CD4-positive, alpha-beta T cell treated with Interleukin-6 at 100 ng/mL for 8 hours (primary cell): ENCODE measurements around the gene MPRIP.

Experiments
- DNase-seq: peaks from one replicate; pipeline ENCODE4 v3.0.0-alpha.2; 2020; ENCODE audit warnings: mixed read lengths, low spot score

MPRIP gene

DNA sequence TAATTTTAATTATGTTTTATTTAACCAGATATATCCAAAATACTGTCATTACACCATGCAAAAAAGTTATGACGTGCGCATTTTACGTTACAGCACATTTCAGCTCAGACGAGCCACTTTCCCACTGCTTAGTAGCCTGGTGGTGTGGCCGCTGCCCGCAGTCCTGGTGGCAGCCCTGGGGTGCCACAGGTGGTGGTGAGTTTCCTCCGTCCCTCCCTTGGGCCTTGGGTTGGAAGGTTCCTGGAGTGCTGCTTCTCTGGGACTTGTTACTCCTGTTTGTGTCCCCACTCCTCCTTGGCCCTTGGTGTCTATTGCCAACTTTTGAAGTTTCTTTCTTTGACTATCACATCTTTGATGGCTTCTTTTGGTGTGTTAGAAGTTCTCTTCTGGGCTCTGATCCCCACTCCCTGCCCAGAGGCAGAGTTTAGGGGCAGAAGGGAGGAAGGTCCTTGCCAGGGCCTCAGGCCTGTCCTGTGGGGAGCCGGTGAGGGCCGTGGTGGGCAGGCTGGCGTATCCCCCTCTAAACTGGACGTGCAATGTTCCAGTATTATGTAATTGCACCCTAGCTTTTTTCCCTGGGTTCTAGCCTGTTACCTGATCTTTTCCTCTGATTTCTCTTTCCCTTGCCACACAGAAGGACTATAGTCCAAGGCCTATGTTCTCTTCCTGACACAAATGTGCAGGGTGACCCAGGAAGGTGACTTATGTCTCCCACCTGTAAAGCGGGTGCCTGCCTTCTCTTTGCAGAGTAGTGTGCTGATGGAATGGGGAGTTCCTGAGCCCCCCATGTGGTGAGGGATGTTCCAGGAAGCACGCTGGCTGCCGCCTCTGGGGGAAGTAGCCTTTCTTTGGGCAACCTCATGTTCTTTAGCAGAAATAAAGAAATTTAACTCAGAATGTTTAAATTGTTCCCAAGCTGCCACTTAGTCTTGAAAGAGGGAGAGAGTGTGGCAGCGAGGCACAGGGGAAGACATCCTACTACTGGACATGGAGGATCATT is 8.4 kb downstream of the MPRIP start:
- no peak for DNase-seq

DNA sequence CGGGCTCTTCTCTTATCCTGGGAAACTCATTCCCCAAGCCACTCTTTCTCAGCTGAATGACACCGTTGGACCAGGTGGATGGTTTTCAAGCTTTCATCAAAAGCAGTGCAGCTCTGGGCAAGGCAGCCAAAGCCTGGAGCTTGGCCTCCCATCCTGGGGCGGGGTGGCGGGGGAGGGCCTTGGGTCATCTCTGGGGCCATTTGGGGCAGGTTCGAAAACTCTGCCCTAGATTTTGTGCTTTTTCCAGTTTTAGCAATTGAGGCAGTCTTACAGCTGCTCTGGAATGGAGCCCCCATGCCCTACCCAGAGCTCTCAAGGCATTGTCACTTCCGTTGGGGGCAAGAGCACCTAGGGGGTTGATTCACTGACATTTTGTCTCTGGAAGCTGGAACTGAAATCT is 9.1 kb downstream of the MPRIP start:
- DNase-seq, result no peak

DNA sequence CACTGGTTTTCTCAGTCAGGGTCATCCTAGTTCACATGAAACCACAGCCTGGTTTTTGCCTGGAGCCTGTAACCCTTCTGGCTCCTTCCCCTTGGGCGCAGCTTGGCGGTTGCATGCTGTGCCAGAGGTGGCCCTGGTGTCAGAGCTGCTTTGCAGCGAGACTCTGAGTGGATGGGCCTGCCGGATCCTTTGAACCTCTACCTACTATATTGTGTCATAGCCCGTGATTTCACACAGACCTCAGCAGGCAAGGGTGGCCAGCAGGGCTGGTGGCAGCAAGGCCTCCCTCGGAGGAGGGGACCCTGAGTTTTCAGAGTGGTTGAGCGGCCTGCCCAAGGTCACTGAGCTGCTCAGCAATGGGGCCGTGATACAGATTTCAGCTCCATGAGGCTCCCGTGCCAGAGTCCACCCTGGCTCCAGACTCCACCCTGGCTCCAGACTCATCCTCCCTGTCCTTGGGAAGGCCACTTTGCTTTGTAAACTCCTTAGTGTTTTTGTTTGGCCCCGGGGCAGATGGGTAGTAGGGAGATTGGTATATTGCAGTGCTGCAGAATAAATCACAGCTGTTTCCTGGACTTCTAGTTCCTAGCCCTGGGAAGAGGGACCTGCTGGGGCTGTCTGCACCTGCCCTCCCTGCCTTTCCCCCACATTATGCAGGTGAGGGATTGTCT is 9.7 kb downstream of the MPRIP start:
- DNase-seq, result no peak

DNA sequence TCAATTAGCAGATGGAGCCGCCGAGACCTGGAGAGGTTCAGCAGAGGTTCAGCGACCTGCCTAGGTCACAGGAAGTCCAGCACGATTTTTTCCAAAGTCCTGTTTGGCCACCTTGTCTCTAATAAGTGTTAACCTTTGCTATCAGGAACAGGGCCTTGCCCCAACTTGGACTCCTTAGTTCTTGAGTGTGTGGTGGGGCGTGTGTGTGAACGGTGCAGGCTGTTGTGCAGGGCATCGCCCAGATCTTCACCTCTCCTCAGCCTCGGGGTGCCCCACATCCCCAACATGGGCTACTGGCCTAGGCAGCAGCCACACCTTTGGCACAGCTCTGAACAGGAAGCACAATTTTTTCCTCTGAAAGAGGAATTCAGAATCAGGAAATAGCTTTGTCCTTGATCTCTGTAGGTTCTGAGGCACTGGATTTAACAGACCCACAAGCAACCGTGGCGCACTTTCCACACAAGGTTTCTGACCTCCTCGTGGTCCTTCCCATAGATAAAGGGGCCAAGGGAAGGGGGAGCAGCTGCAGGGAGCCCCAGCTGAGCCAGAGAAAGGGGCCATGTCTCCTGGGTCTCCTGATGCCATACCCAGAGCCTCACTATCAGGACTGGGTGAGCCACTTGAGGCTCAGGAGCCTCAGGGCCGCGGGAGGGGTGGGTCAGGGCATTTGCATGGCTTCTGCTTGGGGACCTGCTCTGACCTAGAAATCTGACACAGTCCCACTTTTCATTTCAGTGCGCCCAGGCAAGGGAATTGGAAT is 10.4 kb downstream of the MPRIP start:
- no peak for DNase-seq

DNA sequence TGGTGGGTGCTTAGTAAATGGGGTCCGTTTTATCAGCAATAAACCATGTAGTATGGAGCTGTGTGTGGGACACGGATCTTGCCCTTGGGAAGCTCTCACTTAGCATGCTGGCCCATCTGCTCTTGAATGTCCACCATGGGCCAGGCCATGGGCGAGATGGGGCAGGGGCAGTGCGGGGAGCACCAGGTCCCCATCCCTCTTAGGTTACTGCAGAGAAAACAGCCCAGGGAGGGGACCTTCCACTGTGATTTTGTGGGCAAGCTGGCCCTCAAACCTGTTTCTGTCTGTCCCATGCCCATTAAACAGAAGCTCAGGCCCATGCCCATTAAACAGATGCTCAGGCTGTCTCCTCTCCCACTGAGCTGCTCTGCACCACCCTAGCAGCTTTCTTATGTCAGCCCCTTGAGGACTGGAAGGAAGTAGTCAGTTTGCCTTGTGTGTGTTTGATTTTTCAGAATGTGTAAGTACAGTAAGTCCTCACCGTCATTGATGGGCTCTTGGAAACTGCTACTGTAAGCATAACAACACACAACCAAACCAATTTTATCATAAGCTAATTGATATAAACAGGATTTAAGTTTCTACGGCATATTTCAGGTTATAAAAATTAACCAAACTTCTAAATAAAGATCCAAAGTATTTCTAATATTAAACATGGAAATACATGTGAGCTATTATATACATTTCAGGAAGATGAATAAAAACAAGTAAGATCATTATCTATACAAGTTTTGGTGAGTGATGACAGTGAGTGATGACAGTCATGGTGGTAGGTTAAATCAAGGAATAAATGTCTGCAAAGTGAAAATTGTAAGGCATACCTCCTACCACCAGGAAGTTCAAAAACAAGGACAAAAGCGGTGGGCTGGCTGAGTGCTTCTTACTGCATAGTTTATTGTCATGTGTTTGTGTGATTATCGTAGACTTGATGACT is 11.5 kb downstream of the MPRIP start:
- DNase-seq, result no peak

DNA sequence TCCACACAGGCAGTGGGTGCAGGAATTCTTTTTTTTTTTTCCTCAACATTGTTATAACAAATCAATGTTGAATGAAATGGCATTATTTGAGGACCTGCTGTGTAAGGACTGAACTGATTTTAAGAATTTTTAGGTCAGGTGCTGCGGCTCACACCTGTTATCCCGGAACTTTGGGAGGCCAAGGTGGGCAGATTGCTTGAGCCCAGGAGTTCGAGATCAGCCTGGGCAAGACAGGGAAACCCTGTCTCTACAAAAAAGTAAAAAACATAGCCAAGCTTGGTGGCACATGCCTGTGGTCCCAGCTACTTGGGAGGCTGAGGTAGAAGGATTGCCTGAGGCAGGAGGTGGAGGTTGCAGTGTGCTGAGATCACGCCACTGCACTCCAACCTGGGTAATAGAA is 12.4 kb downstream of the MPRIP start:
- DNase-seq, result no peak

DNA sequence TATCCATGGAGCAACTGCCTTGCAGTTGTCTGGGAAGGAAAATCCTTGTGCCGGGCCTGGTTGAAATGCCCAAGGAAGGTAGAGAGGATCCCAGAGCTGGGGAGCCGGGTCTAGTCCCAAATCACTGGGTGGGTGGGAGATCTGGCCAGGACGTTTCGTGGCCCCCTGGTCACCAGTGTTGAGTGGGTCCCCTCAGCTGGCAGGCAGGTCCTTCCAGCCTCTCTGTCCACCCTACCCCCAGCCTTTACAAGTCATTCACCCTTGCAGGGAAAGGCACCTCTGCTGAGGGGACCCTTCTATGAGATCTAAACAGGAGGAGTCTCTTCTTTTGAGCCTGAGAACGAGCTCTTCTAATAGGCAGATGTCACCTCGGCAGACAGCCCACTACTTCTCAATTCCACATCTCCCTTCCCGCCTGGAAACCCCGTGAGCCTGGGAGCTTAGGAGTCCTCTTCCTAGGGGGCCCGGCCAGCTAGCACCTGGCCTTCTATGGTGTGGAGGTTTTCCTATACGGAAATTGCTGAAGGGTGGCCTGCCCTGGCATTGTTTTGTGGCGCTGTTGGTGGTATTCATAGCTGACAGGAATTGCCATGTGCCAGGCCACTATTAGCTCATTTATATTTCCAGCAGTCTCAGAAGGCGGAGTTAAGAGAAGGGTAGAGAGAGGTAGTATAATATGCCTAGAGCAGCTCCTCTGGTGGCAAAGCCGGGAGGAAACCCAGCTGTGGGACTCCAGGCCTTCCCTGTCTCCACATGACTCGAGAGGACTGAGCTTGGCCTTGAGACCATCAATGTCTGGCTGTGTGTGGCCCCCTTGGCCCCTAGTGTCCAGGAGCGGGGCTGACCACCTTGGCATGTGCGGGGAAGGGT is 13.3 kb downstream of the MPRIP start:
- no peak for DNase-seq

DNA sequence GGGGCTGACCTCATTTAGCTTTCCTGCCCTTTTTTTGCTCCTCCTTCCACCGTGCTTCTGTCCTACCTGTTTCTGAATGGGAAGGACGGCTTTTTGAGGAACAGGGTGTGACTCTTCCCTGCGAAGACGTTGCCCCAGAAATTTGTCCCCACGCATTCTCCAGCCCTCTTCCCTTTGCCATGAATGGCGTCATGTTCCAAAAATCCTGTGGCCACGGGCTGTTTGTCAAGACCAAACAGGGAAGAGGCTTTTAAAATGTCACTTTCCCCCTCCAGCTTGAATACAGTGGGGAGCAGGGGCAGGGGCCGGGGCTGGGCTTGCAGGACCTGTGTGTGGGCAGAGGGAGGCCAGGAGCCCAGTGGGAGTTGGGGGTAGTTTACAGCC is 13.9 kb downstream of the MPRIP start:
- DNase-seq, result no peak

DNA sequence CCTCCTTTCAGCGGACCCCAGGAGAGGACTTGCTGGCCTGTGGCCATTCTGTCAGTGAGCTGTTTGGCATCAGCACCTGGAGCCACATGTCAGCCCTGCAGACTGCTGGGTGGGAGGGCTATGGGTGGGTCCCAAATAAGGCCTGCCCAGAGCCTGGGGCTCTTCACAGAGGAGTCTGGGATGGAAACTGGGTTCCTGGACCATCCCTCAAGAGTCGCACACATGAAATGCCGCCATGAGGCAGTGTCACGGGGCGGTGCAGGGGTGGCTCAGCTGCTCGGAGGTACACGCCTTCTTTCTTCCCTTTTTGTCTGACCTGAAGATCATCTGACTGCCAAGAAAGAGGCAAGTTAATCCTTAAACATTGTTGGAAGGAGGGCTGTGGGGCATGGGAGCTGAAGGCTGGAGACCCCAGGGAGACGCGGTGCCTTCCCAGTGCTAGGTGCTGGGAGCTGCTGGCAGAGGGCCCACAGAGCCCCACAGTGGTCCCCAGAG is 14.8 kb downstream of the MPRIP start:
- DNase-seq, result no peak

DNA sequence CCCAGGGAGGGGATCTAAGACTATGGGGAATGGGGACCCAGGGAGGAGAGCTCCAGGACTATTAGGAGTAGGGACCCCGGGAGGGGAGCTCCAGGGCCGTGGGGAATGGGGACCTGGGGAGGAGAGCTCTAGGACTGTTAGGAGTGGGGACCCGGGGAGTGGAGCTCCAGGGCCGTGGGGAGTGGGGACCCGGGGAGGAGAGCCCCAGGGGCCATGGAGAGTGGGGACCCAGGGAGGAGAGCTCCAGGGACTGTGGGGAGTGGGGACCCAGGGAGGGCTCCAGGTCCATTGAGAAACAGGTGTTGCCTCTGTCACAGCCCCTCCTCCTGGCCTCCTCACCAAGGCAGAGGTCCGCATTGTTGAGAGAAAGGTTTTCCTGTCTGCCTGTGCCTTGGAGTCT is 16.0 kb downstream of the MPRIP start:
- no peak for DNase-seq

DNA sequence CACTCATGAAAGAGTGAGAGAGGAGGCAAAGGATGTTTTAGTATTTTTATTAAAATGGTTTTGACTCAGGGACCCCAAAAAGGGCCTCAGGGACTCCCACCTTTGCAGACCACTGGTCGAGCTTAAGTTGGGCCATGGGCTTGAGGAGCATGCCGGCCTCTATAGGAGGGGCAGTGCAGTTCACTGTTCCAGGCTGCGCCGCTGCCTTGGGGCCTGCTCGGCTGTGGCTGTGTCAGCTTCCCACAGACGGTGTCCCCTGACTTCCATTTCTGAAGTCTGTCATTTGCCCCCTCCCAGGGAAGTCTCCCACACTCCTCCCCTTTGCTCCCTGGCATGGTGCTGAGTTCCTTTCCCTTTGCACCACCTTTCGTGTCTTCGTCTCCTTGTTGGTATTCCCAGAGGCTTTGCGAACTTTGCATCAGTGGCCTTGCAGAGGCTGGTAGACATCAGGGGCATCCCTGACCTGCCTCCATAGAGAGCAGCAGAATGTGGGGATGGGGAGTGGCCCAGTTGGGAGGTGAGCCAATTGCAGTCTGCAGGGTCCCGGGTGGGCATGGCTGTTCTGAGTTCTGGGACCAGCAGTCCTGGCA is 17.1 kb downstream of the MPRIP start:
- no peak for DNase-seq

DNA sequence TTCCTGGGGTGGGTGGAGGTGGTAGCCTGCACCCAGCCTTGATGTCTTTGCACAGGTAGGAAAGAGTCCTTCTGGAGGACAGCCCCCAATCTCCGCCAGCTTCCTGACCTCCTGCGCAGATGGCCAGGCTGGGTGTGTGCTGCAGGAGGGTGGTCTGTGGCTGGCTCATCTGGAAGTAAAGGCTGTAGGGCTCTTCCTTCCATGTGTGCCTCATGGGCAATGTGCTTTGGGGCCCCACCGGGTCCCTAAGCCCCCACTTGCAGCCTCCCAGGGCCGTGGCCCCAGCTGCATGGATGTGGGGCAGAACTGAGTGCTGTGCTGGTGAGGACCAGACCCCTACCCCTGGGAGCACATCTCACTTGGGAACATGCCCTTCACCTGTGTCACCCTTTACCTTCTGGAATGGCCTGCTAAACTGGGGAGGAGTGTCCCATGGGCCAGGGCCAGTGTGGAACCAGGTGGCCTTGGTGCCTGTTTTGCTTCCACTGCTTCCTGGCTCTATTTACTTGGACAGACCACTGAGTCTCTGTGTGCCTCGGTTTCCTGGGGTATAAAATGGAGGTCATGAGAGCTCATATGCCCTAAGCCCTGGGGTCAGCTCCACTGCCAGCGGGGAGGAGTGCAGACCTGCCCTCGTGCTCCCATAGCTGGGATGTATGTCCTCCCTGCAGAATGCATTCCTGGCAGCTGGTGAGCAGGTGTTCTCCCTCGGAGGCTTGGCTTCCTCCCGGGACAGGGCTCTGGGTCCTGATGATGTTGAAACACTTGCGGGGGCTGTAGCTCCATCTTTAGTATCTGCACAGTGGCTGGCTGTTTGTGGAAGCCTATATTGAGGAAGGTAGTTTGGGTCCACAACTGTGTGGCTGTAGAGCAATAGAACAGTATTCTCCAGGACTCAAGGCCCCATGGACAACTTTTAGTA is 18.0 kb downstream of the MPRIP start:
- no peak for DNase-seq

DNA sequence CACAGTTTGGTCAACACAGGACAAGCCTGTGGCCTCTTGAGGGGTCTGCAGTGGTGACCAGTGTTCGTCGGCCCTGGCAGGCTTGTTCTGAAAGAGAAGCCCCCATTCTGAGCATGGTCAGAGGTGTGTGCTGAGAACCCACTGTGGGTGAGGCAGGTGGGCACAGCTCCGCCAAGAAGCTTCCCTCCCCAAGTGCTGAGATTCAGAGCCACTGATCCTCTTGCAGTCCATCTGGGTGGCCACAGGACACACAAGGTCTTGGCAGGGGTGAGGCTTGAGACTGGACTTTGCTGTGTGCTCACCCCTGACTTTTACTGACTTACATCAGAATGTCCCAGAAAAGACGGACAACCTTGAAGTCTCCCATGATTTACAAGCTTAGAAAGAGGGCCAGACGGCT is 18.7 kb downstream of the MPRIP start:
- no peak for DNase-seq

DNA sequence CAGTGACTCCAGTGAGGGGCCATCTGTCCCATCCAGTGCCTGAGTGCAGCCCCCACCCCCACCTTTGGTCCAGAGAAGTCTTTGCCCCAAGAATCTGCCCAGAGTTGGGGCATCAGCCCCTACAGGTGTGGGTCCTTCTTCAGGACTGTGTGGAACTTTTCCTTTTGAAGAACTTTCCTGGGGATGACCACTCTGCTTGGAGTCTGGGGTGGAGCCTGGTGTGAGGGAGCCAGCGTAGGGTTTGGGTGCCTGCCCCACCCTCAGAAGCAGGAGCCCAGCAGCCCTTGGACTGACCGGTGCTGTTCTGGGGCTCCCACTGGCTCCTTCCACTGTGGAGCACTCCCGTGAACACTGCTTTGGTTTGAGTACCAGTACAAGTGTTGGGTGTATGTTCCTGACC is 19.3 kb downstream of the MPRIP start:
- DNase-seq, result no peak

DNA sequence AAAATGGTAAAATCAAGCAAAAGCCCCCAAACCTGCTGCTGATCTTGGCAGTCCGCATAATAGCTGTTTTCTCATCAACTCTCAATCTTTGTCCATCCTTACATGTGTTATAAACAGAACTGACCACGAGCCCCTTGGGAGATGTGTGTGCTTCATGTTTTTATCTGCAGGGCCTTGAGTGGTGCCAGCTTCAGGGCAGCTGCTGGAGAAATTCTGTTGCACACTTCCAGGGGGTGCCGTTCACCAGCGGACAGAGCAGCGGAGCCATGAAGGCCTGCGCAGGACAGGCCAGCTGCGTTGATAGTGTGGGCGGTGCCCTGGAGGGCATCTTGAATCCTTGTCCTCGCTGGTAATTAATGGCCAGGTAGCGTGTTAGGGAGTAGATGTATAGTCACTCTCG is 20.1 kb downstream of the MPRIP start:
- no peak for DNase-seq

DNA sequence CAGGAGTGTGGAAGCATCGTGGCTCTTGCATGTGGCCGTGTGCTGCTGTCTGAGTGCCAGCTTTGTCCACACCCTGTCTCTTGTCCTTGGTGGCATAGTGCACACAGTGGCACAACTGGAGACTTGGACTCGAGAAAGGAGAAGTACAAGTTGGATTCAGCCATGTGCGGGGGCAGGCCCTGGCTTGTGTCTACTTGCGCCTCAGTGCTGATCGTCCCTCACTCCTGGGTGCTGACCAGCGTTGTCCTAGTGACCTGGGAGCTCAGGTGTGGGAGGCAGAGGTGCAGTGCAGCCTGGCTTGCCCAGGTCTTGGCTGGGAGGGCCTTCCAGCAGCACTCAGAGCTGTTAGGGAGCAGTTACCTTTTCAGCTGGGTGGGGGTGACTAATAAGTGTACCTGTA is 20.6 kb downstream of the MPRIP start:
- no peak for DNase-seq

DNA sequence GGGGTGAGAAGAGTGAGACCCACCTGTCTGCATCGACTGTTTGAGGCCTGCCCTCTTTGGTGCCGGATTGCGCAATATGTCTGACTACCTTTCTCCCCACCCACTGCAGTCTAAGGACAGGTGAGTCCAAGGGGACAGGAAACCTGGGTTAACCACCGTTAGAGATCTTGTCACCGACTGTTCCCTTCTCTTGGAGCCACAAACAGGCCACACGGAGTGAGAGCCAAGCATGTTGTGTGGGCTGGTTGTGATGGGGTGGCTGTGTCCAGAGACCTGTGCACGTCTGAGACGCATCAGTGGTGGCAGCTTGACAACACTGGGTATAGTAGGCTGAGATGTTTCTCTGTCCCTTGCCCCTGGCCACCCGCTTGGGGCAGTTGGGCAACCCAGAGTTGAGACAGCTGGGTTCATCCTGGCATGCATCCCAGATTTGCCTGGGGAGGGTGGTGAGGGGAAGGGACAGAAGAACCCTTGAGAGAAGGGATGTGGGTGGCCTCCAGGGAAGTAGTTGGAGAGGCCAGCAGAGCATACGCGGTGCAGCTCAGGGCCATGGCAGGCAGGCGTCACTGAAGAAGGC is 21.4 kb downstream of the MPRIP start:
- DNase-seq, result no peak

DNA sequence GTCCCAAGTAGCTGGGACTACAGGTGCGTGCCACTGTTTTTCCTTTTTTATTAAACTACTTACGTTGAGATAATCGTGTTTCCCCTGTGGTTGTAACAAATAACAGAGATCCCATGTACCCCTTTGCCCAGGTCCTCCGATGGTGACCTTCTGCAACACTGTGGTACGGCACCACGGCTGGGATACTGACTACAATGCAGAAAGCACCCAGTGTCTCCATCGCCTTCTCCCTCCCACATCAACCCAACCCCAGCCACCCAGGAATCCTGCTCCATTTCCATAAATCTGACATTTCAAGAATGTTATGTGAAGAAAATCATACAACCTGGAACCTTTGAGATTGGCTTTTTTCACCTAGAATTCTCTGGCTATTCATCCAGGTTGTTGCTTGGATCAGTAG is 22.1 kb downstream of the MPRIP start:
- no peak for DNase-seq

DNA sequence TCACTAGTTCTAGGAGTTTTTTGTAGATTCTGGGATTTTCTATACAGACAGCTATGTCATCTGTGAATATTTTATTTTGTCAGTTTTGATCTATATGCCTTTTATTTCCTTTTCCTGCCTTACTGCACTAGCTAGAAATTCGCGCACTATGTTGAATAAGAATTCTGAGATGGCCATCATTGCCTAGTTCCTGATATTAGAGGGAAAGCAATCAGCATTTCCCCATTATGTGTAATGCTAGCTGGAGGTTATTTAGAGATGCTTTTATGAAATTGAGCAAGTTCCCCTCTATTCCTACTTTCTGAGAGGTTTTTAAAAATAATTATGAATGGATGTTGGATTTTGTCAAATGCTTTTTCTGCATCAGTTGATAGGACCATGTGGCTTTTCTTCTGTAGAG is 23.8 kb downstream of the MPRIP start:
- no peak for DNase-seq
